NCI-H2107 (cell line): ENCODE measurements around the gene HINT2.
A peak's percentile ranks its signal among the peaks of the same experiment; 100 is the strongest.

Experiments used
- DNase-seq: peaks from one replicate; lab custom pipeline; 2025; lab: John Stamatoyannopoulos, UW

Gene HINT2

DNA sequence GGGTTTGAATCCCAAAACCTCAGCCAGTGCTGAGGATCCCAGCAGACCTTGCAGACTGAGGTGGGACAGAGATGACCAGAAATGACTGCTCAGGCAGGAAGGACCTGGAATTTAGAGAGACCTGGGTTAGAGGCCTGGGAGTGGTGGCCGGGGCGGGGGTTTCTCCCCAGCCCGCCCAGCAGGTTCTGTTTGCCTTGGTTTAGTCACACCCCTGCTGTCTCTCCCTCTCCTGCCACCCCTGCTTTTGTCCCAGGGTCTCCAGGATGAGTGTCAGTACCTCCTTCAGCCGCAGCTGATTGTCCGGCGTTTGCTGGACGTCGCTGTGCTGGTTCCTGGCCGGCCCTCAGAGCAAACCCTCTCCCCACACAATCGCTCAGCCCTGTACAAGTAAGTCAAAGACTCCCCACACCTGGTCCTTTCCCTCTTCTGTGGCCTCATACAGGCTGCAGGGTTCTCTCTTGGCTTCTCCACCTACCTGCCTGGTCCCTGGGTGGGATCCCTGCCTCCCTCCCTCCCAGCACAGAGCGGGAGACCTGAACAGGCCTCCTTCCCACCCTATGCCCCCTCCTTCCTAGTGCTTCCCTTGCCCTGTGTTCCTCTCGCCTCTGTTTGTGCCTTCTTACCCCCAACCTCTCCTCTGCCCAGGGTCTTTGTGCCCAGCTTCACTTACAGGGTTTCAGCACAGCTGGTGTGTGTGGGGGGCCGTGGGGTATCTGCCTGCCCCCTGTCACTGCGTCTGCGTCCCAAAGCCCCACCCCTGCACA lies 26.2 kb upstream of the HINT2 start:
- DNase-seq: no peak

DNA sequence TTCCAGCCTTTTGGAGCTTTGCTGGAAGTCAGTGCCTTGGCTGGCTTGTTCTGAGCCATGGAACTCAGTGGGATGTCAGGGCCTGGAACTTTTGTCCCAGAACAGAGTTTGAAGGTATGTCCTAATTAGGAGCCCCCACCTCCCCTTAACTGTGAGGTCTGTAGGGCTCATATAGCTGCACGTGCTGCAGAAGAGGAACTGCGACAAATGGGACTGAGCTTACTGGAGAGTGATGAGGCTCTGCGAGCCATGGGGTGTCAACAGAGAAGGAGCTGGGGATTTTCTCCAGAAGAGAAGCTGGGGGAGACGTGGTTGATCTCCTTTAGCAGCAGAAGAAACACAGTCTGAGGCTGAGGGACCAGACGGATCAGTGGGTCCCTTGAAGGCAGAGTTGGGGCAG lies 25.1 kb upstream of the HINT2 start:
- no peak for DNase-seq

DNA sequence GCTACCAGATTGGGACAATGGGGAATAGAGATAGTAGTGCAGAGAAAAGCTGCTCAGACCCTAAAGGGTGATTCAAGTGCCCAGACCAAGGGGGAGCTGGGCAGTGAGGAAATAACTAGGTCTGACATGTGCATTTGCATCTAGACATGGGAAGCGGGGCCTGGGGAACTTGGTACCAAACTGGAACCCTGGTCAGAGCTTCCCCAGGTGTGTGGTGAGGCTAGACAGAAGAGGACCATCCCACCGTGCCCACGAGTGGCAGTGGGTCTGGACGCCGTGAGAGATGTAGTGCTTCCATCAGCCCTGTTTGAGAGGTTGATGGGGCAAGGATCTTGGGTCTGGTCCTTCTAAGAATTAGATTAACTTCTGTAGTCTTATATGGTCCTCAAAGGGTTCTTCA lies 21.8 kb upstream of the HINT2 start:
- no peak for DNase-seq

DNA sequence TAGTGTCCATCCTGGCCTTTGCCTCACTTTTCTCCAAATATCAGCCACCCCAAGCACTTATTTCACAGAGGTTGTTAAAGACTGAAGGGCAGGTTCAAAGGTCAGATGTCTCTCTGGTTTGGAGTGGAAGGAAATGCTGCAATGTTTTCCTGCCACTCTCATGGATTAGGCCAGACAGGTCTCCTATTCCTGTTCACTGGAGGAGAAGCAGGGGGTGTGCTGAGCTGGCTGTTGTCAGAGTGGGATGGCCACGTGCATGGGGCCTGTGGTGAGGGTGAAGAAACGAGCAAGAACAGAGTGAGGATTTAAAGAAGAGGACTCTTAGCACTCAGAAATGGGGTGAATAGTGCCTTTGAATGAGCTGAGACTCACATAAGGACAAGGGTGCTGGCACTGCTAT lies 20.9 kb upstream of the HINT2 start:
- no peak for DNase-seq

DNA sequence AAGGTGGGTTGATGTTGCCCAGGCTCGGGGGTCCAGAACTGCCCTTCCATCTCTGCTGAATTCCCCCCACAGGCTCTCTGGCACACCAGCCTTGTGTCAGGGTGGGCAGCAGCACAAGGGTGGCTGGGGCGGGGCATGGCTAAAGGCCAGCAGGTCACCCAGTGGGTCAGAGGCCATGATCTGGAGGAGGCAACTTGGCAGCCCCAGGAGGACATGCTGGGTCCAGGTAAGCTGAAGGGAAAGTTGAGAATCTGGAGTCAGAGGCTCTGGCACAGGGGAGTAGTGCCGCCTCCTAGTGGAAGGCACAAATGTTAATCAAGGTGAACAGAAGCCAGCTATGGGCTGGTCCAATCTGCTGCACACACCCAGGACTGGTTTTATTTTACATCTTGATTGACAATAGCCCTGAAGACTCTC lies 20.4 kb upstream of the HINT2 start:
- DNase-seq: no peak

DNA sequence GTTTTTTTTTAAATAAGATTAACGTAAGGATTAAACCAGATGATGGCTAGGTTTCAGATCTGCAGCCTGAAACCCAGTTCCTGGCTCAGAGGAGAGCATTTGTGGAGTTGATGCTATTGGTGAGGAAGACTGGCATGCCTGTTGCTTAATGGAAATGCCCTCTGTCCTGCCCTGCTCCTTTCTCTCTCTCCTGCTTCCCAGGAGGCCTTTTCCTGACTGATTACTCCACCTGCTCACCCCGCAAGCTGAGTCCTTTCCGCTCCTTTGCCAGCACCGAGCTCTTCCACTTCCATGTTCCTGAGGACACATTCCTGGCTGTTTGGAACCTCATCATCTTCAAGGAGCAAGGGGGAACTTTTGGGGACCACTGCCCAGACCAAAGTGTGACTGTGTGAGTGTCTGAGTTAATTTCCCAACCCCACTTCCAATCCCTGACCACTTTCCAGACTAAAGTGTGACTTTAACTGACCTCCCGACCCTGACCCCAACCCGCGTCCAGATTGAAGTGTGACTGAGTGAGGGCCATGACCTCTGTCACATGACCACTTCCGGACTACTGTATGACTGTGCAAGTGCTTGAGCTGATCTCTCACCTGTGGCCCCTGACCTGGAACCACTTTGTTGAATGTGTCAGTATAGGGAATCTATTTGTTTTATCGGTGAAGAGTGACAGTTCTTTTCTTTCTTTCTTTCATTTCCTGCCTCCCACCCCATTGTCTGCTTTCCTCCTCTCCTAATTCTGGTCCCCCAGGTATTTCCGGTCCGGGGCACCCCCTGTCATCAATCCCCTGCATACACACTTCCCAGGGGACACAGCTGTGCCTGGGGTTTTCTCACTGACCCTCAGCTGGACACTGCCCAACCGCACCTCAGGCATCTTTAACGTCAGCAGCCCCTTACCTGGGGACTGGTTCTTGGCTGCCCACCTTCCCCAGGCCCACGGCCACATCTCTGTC lies 19.7 kb upstream of the HINT2 start:
- DNase-seq: no peak

DNA sequence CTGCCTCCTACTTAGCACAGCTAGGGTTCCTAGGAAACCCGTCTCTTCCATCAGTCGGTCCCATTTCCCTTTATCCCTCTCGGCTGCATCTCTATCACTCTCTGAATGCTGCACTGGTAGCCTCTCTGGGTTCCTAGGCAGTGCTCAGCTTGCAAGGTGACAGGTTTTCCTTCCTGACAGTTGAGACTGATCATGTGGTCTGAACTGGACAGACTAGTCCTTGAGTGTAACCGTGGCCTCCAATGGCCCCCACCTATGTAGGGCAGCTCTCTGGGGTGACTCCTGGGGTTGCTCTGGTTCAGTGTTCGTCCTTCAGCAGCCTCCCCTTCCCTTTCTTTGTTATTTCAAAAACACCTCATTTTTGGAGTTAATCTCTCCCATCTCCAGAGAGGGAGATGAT lies 18.0 kb upstream of the HINT2 start:
- no peak for DNase-seq

DNA sequence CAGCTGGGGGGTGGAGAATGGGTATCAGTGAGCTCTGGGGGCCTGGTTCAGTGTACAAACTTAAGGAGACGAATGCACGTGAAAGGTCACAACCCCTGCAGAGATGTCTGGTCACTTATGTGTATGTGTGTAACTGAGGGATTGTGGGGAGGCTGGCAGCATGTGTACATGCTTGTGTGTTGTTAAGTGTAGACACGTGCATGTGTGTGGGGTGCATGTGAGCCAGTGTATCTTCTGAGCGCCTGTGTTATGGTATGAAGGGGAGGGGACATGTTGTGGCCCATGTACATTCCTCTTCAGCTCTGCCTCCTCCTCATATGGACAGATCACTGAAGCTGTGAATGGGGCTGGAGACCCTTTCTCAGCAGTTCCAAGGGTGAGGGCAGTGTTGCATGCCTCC lies 16.2 kb upstream of the HINT2 start:
- DNase-seq: no peak

DNA sequence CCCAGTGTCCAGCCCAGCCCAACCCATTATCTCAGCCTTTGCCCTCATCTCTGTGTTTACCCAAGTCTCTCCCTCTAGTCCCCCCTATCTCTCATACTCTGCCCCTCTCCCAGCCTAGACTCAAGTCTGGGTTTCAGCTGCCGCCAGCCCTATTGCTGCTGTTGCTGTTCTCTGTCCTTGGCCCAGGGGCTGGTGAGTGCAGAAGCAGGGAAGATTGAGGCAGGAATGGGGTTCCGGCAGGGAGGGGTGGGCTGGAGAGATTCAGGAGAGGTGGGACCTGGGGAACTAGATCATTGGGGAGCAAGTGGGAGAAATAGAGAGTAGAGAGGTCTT lies 14.9 kb upstream of the HINT2 start:
- DNase-seq: no peak

DNA sequence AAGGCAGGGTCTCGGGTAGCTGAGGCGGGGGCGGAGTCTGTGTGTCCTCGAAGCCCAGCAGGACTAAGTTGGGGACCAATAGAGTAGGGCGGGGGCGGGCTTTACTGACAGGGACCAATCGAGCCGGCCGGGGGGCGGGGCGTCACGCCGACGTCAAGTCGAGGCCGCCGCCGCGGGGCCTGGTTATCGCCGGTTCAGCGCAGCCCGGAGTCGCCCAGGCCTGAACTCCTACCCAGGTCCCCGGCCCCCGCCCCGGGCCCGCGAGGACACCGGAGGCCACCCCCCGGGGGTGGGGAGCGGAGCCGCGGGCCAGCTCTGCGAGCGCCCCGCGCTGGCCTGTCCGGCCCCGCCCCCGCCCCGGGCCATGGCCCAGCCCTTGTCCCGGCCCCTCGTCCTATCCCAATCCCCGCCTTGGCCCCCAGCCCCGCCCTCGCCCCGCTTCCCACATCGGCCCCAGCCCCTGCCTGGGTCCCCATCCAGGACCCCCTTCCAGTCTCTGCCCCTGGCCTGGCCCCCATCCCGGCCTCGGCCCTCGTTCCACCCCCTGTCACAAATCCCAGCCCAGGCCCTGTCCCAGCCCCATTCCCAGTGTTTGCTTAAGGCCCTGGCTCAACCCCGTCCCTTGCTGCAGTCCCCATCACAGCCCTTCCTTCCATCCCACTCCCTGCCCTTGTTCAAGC lies 14.4 kb upstream of the HINT2 start, which contains the start of gene TMEM8B:
TSS of gene TMEM8B (plus strand) at position 145 of the 680 bp plus-strand sequence. CDS start at position 365, 220 bp downstream.
- peak; percentile 87 for DNase-seq

DNA sequence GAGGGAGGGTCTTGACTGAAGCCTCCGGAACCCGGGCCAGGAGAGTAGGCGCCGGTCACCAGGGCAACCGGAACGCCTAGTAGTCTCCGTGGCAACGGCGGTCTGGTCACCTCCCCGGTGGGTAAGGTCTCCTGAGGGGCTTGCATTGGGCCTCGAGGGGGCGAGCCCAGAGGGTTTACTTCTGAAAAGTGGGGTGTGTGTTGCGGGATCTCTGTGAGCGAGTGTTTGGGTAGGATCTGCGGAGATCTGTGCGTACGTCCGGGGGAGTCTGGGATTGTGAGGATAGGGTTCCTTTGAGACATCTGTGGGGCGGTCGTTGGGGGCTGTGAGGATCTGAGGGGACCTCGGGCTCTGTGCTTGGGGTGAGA lies 13.9 kb upstream of the HINT2 start, which contains the start of gene FAM221B:
TSS of gene FAM221B (minus strand) at position 17 of the 368 bp plus-strand sequence. CDS start 2,571 bp downstream, outside the sequence.
- DNase-seq: no peak

DNA sequence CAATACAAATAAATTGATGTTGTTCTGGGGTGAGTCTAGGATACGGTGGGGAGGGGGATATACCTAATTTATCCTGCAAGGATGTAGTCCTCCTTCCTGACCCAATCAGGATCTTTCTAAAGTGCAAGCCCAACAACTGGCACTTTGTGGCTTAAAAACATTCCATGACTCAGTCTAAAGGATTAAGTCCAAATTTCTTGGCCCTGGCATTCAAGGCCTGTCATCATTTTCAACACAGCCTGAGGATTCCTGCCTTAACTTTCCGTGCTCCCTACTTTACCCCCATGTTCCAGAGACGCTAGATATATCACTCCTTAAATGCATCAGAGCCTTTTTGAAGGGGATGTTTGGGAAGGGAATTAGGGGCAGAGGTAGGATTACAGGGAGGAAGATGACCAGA lies 12.6 kb upstream of the HINT2 start:
- no peak for DNase-seq

DNA sequence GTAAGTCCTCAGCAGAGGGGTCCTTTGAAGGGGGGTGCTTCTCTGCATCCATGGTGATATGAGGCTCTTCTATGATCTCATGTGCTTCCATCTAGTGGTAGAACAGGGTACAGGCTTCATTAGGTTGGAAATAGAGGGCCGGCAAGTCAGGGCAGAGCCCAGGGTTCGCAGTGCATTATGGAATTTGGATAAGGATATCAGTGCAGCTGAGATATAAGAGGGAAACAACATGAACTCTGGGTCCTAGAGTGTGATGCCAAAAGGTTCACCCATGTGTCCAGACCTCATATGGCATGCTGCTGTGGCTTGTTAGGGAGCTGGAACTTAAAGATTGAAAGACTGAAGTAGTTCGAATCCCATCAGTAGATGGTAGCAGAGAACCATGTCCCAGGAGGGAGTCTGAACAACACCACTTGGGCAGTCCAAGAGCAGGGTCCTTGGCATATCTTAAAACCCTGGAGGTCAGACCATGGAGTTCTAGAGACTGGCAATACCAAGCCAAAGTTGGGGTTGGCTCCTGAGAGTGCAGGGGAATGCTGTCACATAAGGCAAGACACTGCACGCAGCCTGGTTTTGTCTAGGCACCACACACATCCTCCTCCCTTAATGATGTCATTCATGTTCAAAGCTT lies 11.3 kb upstream of the HINT2 start:
- peak; percentile 7 for DNase-seq

DNA sequence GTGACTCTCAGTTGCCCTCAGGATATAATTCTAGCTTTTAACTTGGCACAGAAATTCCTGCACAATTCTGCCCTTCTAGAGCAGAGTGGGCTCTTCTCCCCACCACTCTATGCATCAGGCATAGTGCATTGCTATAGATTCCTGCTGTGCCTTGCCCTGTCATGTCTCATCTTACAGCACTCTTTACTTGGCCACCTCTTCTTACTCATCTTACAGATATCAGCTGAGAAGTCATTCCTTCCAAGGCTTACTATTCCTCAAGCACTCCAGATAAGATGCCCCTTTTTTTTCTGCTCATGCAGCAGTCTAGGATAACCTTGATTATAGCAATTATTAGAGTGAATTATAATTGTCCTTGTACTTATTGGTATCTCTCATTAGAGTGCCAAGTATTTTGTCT lies 8.1 kb upstream of the HINT2 start:
- no peak for DNase-seq

DNA sequence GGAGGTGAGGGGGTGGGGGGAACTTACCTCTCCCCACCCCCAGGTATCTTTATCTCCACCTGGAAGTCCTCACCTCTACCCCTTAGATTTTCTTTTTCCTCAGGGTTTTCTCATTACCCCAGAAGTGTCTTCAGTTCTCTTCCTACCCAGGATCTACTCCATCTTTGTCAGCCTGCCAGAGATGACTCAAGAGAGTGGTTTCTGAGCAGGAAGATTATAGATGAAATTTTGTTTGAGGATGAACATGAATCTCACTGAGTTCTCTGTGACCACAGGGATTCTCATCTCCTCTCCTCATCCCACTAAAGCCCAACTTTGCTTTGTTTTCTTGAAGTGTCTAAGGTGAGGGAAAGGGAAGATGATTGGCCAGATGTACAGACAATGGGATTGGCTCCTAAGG lies 5.2 kb upstream of the HINT2 start:
- no peak for DNase-seq

DNA sequence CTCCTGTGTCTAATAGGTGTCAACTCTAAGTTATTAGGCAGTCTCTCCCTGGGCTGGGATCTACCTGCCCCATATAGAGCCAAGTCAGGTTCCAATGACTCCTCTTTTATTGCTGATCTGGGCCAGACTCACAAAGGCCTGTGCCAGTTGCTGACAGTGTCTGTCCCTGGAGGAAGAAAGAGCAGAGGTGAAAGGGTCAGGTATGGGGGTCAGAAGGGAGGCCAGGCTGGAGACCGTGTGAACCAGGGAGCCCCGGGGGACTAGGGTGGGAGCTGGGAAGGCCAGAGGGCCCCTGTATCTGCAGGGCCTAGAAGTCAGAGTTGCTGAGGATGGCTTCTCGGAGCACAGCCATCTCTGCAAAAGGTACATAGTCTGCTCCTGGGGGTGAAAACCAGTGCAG lies 3.5 kb upstream of the HINT2 start:
- DNase-seq: no peak

DNA sequence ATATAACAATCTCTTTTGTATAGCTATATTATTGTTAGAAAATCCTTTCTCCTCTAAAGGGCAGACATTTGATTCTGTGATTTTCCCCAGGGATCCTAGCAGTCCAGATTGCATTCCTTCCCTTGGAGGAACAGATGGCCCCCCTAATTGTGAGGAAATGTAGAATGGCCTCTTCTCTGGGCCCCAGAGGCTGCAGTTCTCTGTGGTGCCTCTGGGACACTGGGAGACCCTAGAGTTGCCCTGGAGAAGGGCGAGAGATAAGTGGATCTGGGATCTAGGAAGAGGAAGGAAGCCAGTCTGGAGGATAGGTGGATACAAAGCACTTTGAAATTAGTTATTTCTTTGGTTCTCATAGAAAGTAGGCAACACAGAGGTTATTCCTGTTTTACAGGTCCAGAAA lies 1.9 kb upstream of the HINT2 start:
- DNase-seq: no peak

DNA sequence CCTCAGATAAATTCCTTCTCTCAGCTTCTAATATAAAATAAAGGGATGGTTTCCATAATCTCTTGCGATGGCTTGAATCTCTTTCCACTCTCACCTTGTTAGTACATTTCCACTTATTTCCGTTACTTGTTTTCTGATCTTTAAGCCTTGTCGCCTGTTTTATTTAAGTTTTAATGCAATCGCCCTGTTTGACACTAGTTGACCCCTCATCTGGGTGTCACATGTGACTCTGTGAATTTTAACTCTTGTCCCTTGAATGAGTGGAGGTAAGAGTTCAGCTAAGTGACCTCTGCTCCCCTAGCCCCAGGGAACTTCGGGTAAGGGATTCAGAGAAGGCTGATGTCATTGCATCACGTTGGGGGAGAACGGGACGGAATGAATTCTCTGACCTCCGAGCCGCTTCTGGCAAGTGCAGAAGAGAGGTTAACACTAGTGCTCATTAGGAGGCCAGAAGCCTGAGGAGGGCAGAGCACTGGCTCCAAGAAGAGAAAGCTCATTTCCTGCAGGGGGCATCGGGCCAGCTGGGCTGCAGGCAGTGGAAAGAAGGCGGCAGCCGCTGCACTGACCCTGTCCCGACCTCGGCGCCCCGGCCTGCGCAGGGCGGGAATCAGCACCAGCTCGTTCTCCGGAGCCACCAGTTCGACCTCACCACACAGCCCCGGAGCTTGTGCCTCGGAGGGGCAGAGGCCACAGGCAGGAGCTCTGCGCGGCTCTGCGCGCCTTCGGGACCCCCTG lies 569 bp downstream of the HINT2 start:
- no peak for DNase-seq

DNA sequence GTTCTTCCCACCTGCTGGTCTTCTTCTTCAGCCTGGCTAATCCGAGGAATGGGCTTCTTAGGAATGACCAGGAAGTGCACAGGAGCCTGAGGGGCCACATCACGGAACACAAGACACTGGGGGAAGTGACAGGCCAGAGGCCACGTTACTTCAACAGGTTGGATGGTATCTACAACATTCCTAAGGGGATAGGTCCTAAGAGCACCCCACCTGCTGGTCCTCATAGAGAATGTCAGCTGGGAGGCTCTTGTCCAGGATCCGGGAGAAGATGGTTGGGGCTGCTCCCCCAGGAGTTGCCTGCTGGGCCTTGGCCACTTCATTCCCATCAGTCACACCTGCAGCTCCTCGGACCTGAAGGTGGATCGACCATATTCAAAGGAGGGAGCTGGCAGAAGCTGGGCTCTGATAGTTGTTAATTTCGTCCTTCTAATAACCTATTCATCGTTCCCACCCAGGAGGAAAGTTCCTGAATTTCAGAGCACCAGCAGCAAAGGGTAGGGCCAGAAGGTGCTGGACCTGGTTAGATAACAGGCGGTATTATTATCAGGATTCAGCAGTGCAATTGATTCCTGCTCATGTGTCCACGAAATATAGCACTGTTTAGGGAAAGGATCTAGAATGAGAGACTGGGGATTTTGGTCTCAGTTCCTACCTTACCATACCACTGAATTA lies 1.3 kb downstream of the HINT2 start:
- DNase-seq: no peak

DNA sequence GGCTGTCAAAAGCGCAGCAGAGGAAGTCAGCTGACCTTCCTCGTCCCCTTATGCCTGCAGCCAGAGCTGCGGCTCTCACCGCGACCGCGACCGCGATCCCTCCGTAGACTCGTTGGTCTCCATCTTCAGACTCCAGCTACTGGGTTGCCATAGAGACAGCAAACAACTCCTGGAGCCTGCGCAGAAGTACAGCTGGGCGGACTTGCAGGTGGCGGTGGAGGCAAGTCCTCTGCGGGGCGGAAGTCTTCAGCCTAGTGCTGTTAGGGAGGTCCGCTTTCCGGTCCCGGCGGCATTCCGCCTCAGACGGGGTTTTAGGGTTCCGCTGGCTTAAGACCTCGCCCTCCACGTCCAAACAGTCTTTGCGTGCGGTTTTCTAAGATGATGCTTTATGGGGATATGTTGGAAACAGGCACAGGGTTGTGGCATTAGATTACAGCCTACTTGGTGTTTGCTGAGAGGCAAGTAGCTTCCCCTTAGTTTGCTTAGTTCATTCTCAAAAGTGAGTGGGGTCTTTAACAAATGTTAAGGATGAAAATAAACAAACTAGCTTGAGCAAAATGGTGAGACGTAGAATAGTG lies 2.7 kb downstream of the HINT2 start, which contains the start of gene SPAG8:
TSS of gene SPAG8 (minus strand) at position 238 of the 578 bp plus-strand sequence. CDS start at position 123, 115 bp downstream.
- DNase-seq: peak; percentile 91
